Bronchial epithelial cell (primary cell): Measurements from ENCODE around the gene HTR4. TPM values are rescaled to one million over a fixed set of nuclear protein-coding genes. Genes with fewer than 3 reads are reported as not detected.
"Not testable (repeated sequence)": the region's sequence is repeated elsewhere in the genome, so short reads cannot be mapped to it uniquely, and the experiment has no call there.

Experiments used
- DNase-seq: peaks from one replicate; pipeline ENCODE4 v3.0.0-alpha.2; 2010; ENCODE audit warnings: low read depth
- FAIRE-seq: peaks from 2 replicates; lab custom pipeline; 2011; peaks lifted over from hg19 to GRCh38; lab: Jason Lieb, UNC
- H3K27me3 ChIP-seq: 2 replicates; pipeline ENCODE4 v1.5.1; 2011; ENCODE audit warnings: low read length; ENCODE audit not compliant: control insufficient read depth, insufficient read depth
- H3K36me3 ChIP-seq: 2 replicates; pipeline ENCODE4 v1.5.1; 2011; ENCODE audit warnings: low read length; ENCODE audit not compliant: control insufficient read depth, insufficient read depth
- H3K4me3 ChIP-seq: 2 replicates; pipeline ENCODE4 v1.5.1; 2011; ENCODE audit warnings: mild to moderate bottlenecking, low read depth, low read length, control low read depth
- CTCF ChIP-seq: IDR thresholded peaks from 2 replicates; pipeline ENCODE4 v1.5.1; 2011; ENCODE audit warnings: mild to moderate bottlenecking, moderate library complexity, low read length, control low read depth, inconsistent platforms; ENCODE audit not compliant: insufficient read depth, severe bottlenecking
- total RNA-seq: library from RNA; depleted of rRNA; stranded (reverse); fragments of >200 nt; gene quantifications from 2 replicates; pipeline ENCODE4 v1.2.1, GENCODE V29; 2014

Gene HTR4
- total RNA-seq, 1 donor from 2014 or later = not detected

GRCh38 chr5:148476302-148476701 is 178.0 kb downstream of the HTR4 start:
- DNase-seq (no peak), FAIRE-seq (no peak)
- Histone ChIP-seq H3K4me3 (no peak overlapping the region), H3K27me3 (no peaks in the 10 kb centered on the region), H3K36me3 (no peaks in the 10 kb centered on the region)
- TF ChIP-seq CTCF = no peak

DNA sequence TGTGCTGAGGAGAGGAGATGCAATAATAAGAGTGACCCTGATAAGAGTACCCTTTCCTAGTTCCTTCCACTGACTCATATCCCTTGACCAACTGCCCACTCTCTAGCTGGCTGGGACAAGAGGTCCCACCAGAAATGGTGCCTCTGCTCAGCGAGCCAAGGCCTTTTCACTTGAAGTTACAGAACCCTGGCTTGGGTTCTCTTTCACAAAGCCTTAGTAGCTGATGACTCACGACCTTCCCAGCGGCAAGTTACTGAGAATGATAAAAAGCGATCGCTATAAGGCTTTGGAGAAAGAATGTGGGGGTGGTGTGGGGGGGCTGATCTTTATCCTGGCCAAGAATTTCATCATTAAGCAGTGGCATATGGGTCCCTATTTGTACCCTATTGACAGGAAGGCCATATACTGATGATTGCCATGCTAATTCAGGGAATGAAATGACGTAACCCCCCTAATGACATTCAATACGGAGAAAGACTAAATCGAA is 180.3 kb downstream of the HTR4 start:
- TF ChIP-seq CTCF = no peak
- no peak overlapping the region for H3K4me3 ChIP-seq
- no peaks in the 10 kb centered on the region for H3K36me3 ChIP-seq
- no peaks in the 10 kb centered on the region for H3K27me3 ChIP-seq
- DNase-seq (no peak), FAIRE-seq (no peak)

GRCh38 chr5:148471379-148471778 is 182.9 kb downstream of the HTR4 start:
- Histone ChIP-seq H3K36me3 (no peaks in the 10 kb centered on the region), H3K27me3 (no peaks in the 10 kb centered on the region), H3K4me3 (no peak overlapping the region)
- TF ChIP-seq CTCF = no peak
- no peak for FAIRE-seq
- DNase-seq = no peak

DNA sequence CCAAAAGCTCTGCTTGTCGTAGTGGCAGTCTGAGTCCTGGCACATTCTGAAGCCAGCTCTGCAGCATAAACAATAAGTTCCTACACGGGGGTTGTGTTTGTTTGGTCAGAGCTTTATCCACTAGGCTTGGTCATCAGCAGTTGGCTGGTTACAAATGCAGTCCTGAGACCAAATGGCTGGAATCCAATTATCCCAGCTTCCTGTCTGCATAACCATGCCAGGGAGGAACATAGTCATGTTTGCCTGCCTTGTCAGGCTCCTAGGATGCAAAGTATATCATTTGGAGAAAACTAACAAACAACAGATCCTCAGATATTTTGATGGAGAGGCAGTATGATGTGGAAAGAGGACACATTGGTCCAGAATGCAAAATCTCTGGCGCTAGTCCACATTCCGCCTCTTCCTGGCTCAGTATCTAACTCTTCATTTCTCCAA is 184.8 kb downstream of the HTR4 start:
- peak; percentile 47 for DNase-seq
- TF ChIP-seq CTCF = no peak
- no peak for FAIRE-seq

GRCh38 chr5:148468746-148469145 is 185.6 kb downstream of the HTR4 start:
- not testable (repeated sequence) for H3K4me3 ChIP-seq, FAIRE-seq, DNase-seq, H3K36me3 ChIP-seq, H3K27me3 ChIP-seq

More for the DNA sequence above, 184.8 kb downstream of the HTR4 start:
- Histone ChIP-seq H3K27me3 (no peaks in the 10 kb centered on the region), H3K36me3 (no peaks in the 10 kb centered on the region), H3K4me3 (no peak overlapping the region)

DNA sequence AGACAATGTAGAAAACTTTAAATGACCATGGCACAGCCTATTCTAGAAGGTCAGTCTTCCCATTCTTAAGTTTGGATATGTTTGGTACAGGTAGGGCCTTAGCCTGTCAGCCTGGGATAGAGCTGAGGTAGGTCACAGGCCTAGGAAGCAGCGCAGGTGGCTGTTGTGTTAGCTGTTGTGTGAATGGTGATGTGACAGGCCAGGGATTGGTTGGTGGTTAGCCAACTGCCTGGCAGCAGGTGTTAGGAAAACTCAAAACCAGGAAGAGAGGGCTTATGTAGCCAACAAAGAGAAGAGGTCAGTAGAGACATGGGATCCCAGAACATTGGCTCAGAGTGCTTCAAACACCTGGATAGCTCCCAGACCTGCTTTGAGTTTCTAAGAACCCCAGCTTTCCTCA is 186.4 kb downstream of the HTR4 start:
- DNase-seq (no peak), FAIRE-seq (peak; percentile 62)
- Histone ChIP-seq H3K27me3 (no peaks in the 10 kb centered on the region), H3K4me3 (no peak overlapping the region), H3K36me3 (no peaks in the 10 kb centered on the region)
- TF ChIP-seq CTCF = no peak
